Esophagus muscularis mucosa (tissue), 3 donors: Measurements from ENCODE around the gene INPP5A.

Experiments used
- CTCF ChIP-seq, 3 experiments: fragments of 200-600 bp in 2 of 3; fragments of 450-650 bp in 1 of 3; sonication (generic) in 2 of 3; IDR thresholded peaks; one replicate each; pipeline ENCODE4 v1.5.1; 2017 to 2019; ENCODE audit warnings: antibody characterized with exemption in 3 of 3, mild to moderate bottlenecking in 2 of 3, moderate library complexity in 1 of 3
- POLR2AphosphoS5 ChIP-seq, 2 donors: sonication (generic); formaldehyde crosslinking; IDR thresholded peaks; one replicate each; pipeline ENCODE4 v1.6.1; 2017; ENCODE audit warnings: antibody characterized with exemption in 2 of 2

- TF ChIP-seq CTCF (IDR thresholded peaks at IDR 0.05) = no peak
- TF ChIP-seq POLR2AphosphoS5 (IDR thresholded peaks at IDR 0.05) = no peak
These were observed 25.5 kb upstream of the INPP5A start for GRCh38 chr10:132512052-132512442.
